ENCODE data around the gene ZNF667.

ZNF667 gene

DNA sequence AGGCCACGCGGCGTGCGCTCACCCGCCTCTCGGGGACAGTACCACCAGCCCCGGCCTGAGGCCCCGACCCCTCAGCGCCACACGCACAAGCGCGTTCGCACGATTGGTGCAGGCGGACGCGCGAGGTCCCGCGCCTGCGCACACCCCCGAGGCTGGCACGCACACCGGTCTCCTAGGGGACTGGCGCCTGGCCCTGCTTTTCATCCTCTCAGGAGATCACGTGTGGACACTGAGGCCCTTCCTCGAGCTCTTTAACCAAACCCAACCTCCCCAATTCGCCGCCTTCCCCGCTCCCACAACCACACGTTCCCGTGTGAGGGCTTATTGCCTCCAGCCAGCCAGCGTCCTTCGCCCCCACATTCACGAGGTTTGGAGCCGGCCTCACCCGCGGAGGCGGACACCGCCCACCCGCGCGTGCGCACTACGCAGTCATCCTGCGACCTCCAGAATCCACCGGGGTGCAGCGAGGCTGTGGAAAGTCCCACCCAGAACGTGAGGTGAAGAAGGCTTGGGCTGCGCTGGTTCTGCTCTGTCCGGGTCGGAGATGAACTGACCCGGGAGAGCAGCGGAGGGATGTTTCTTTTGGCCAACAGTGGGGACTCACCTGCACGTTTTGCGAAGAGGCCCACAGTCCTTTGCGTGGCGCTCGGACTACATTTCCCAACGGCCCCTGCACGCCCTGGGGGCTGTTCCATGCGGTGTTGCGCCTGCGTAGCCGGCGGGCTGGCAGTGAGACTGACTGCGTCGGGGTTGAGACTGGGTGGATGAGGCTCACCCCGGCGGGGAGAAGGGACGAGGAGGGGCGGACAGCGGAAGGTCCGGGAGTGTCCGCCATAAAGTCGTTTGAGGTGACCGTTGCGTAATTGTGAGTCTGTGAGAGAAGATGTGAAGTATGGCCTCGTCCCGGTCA, 539 bp upstream of the ZNF667 start:
- peak; percentile 75 for DNase-seq (ENCODE audit: low read depth, low spot score)
- TF ChIP-seq SUZ12 (IDR thresholded peaks at IDR 0.05; ENCODE audit: extremely low read depth, insufficient read depth, insufficient read length) (no peak), ZNF274 (IDR thresholded peaks at IDR 0.05; ENCODE audit: low read depth, low read length) (no peak), YY1 (IDR thresholded peaks at IDR 0.05; ENCODE audit: insufficient read depth, insufficient read length) (no peak)

DNA sequence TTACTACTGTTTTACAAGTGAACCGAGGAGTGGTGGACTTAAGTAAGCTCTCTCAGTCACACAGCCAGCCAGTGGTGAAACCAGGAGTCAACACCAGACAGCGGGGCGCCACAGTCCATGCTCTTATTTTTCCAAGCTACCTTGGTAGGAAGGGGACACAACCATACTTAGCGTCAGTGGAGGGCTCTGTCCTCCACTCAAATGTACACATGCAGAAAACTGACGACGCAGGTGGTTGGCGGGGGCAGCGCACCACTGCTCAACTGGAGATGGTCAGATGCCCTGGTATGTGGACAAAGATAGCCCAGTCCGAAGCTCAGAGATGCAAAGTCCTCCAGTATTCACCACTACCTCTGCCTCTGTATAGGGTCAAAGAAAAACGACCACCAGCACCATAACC, 1.1 kb downstream of the ZNF667 start:
- peaks cover 19% of the 10 kb centered on the region for H3K36me3 ChIP-seq (ENCODE audit: insufficient read depth, insufficient read length, low read length)
- no peaks in the 10 kb centered on the region for H3K9me3 ChIP-seq (ENCODE audit: insufficient read depth, low read length)
- no peak overlapping the region for H3K9ac ChIP-seq (ENCODE audit: insufficient read length, low read depth)
- peak overlapping the region; percentile 97 for H3K4me3 ChIP-seq (ENCODE audit: insufficient read length, low read depth)
- H3K4me1 ChIP-seq (ENCODE audit: insufficient read depth, insufficient read length), result no peaks in the 10 kb centered on the region
- DNase-seq (ENCODE audit: low read depth, low spot score), result no peak
- no peak for TF ChIP-seq YY1 (IDR thresholded peaks at IDR 0.05; ENCODE audit: insufficient read depth, insufficient read length)
- TF ChIP-seq SUZ12 (IDR thresholded peaks at IDR 0.05; ENCODE audit: extremely low read depth, insufficient read depth, insufficient read length), result no peak
- no peak for TF ChIP-seq ZNF274 (IDR thresholded peaks at IDR 0.05; ENCODE audit: low read depth, low read length)
- no peaks in the 10 kb centered on the region for H3K27me3 ChIP-seq (ENCODE audit: insufficient read depth, insufficient read length)

More for the DNA sequence above, 539 bp upstream of the ZNF667 start:
- H3K36me3 ChIP-seq (ENCODE audit: insufficient read depth, insufficient read length, low read length), result peaks cover 12% of the 10 kb centered on the region
- peak overlapping the region; percentile 97 for H3K9ac ChIP-seq (ENCODE audit: insufficient read length, low read depth)
- H3K4me3 ChIP-seq (ENCODE audit: insufficient read length, low read depth), result peak overlapping the region; percentile 97
- H3K9me3 ChIP-seq (ENCODE audit: insufficient read depth, low read length), result no peaks in the 10 kb centered on the region
- H3K4me1 ChIP-seq (ENCODE audit: insufficient read depth, insufficient read length), result no peaks in the 10 kb centered on the region
- H3K27me3 ChIP-seq (ENCODE audit: insufficient read depth, insufficient read length), result no peaks in the 10 kb centered on the region

DNA sequence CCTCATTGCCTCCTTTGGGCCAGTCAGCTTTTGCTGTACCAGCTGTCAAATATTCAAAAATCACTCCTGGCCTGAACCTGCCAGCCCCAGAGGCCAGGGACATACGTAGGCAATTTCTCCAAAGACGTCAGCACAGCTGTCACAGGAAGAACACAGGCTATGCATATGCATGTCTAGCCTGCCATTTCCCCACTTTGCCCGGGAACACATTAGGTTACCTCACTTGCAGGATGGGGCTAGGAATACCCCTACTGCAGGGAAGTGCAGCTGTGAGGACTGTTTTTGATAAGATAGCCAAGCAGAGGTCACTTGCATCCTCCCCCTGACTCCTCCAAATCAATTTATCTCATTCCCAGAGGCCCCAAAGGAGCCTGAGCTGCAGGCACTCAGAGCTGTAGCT, 2.8 kb downstream of the ZNF667 start:
- Histone ChIP-seq H3K27me3 (ENCODE audit: insufficient read depth, insufficient read length) (no peaks in the 10 kb centered on the region), H3K36me3 (ENCODE audit: insufficient read depth, insufficient read length, low read length) (peaks cover 24% of the 10 kb centered on the region), H3K4me1 (ENCODE audit: insufficient read depth, insufficient read length) (no peaks in the 10 kb centered on the region), H3K9ac (ENCODE audit: insufficient read length, low read depth) (no peak overlapping the region), H3K9me3 (ENCODE audit: insufficient read depth, low read length) (no peaks in the 10 kb centered on the region), H3K4me3 (ENCODE audit: insufficient read length, low read depth) (no peak overlapping the region)
- no peak for DNase-seq (ENCODE audit: low read depth, low spot score)
- TF ChIP-seq SUZ12 (IDR thresholded peaks at IDR 0.05; ENCODE audit: extremely low read depth, insufficient read depth, insufficient read length) (no peak), YY1 (IDR thresholded peaks at IDR 0.05; ENCODE audit: insufficient read depth, insufficient read length) (no peak), ZNF274 (IDR thresholded peaks at IDR 0.05; ENCODE audit: low read depth, low read length) (no peak)

DNA sequence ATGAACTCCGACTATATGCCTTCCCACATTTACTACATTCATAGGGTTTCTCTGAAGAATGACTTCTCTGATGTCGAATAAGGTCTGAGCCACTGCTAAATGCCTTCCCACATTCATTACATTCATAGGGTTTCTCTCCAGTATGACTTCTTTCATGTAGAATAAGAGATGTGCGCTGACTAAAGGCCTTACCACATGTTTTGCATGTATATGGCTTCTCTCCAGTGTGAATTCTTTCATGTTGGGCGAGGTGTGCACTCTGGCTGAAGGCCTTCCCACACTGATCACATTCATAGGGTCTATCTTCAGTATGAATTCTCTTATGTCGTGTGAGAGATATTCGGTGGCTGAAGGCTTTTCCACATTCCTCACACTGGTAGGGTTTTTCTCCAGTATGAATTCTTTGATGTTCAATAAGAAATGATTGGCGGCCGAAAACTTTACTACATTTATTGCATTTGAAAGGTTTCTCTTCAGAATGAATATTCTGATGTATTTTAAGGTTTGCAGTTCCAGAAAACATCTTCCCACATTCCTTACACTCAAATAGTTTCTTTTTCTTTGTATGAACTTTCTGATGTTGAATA, 35.8 kb downstream of the ZNF667 start:
- Histone ChIP-seq H3K36me3 (ENCODE audit: insufficient read depth, insufficient read length, low read length) (peaks cover 18% of the 10 kb centered on the region), H3K4me1 (ENCODE audit: insufficient read depth, insufficient read length) (no peaks in the 10 kb centered on the region), H3K9me3 (ENCODE audit: insufficient read depth, low read length) (peaks cover 76% of the 10 kb centered on the region), H3K4me3 (ENCODE audit: insufficient read length, low read depth) (no peak overlapping the region), H3K27me3 (ENCODE audit: insufficient read depth, insufficient read length) (no peaks in the 10 kb centered on the region), H3K9ac (ENCODE audit: insufficient read length, low read depth) (no peak overlapping the region)
- no peak for DNase-seq (ENCODE audit: low read depth, low spot score)
- TF ChIP-seq YY1 (IDR thresholded peaks at IDR 0.05; ENCODE audit: insufficient read depth, insufficient read length) (no peak), ZNF274 (IDR thresholded peaks at IDR 0.05; ENCODE audit: low read depth, low read length) (peak; percentile 92), SUZ12 (IDR thresholded peaks at IDR 0.05; ENCODE audit: extremely low read depth, insufficient read depth, insufficient read length) (no peak)

DNA sequence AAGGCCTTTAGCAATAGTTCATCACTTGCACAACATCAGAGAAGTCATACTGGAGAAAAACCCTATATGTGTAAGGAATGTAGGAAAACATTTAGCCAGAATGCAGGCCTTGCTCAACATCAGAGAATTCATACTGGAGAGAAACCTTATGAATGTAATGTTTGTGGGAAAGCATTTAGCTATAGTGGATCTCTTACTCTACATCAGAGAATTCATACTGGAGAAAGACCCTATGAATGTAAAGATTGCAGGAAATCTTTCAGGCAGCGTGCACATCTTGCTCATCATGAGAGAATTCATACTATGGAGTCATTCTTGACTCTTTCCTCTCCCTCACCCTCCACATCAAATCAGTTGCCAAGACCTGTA, 53.2 kb downstream of the ZNF667 start:
- peaks cover 100% of the 10 kb centered on the region for H3K9me3 ChIP-seq (ENCODE audit: insufficient read depth, low read length)

DNA sequence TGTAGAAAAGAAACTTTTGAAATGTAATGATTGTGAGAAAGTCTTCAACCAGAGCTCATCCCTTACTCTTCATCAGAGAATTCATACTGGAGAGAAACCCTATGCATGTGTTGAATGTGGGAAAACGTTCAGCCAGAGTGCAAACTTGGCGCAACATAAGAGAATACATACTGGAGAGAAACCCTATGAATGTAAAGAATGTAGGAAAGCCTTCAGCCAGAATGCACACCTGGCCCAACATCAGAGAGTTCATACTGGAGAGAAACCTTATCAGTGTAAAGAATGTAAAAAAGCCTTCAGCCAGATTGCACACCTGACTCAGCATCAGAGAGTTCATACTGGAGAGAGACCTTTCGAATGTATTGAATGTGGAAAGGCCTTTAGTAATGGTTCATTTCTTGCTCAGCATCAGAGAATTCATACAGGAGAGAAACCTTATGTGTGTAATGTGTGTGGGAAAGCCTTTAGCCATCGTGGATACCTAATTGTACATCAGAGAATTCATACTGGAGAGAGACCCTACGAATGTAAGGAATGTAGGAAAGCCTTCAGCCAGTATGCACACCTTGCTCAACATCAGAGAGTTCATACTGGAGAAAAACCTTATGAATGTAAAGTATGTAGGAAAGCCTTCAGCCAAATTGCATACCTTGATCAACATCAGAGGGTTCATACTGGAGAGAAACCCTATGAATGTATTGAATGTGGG, 53.7 kb downstream of the ZNF667 start:
- Histone ChIP-seq H3K9ac (ENCODE audit: insufficient read length, low read depth) (no peak overlapping the region), H3K4me1 (ENCODE audit: insufficient read depth, insufficient read length) (no peaks in the 10 kb centered on the region), H3K27me3 (ENCODE audit: insufficient read depth, insufficient read length) (no peaks in the 10 kb centered on the region), H3K9me3 (ENCODE audit: insufficient read depth, low read length) (peaks cover 100% of the 10 kb centered on the region), H3K4me3 (ENCODE audit: insufficient read length, low read depth) (no peak overlapping the region), H3K36me3 (ENCODE audit: insufficient read depth, insufficient read length, low read length) (peaks cover 10% of the 10 kb centered on the region)
- TF ChIP-seq SUZ12 (IDR thresholded peaks at IDR 0.05; ENCODE audit: extremely low read depth, insufficient read depth, insufficient read length) (no peak), ZNF274 (IDR thresholded peaks at IDR 0.05; ENCODE audit: low read depth, low read length) (peak; percentile 98), YY1 (IDR thresholded peaks at IDR 0.05; ENCODE audit: insufficient read depth, insufficient read length) (no peak)
- no peak for DNase-seq (ENCODE audit: low read depth, low spot score)

More for the DNA sequence above, 53.2 kb downstream of the ZNF667 start:
- no peak overlapping the region for H3K9ac ChIP-seq (ENCODE audit: insufficient read length, low read depth)
- H3K36me3 ChIP-seq (ENCODE audit: insufficient read depth, insufficient read length, low read length), result peaks cover 10% of the 10 kb centered on the region
- H3K4me1 ChIP-seq (ENCODE audit: insufficient read depth, insufficient read length), result no peaks in the 10 kb centered on the region
- peak; percentile 96 for TF ChIP-seq ZNF274 (IDR thresholded peaks at IDR 0.05; ENCODE audit: low read depth, low read length)
- no peak for TF ChIP-seq SUZ12 (IDR thresholded peaks at IDR 0.05; ENCODE audit: extremely low read depth, insufficient read depth, insufficient read length)
- TF ChIP-seq YY1 (IDR thresholded peaks at IDR 0.05; ENCODE audit: insufficient read depth, insufficient read length), result no peak
- no peak for DNase-seq (ENCODE audit: low read depth, low spot score)
- no peak overlapping the region for H3K4me3 ChIP-seq (ENCODE audit: insufficient read length, low read depth)
- no peaks in the 10 kb centered on the region for H3K27me3 ChIP-seq (ENCODE audit: insufficient read depth, insufficient read length)

Data from NT2/D1 (cell line).